Upper lobe of right lung (tissue), 1 donor: Measurements from ENCODE around the gene BBS2. TPM values are rescaled to one million over a fixed set of nuclear protein-coding genes. Genes with fewer than 3 reads are reported as not detected.

ENCODE experiments used
- ATAC-seq: fragments of 200-7000 bp; cut with Tn5 transposase; one replicate; pipeline ENCODE4 v1.9.1; 2020; ENCODE audit warnings: mild to moderate bottlenecking, moderate library complexity
- DNase-seq: peaks from one replicate; pipeline ENCODE4 v3.0.0-alpha.2; 2020
- H3K27ac ChIP-seq: fragments of 200-600 bp; one replicate; pipeline ENCODE4 v1.8.0; 2022
- H3K27me3 ChIP-seq: fragments of 200-600 bp; one replicate; pipeline ENCODE4 v1.8.0; 2022; ENCODE audit warnings: mild to moderate bottlenecking
- H3K36me3 ChIP-seq: fragments of 200-600 bp; one replicate; pipeline ENCODE4 v1.8.0; 2022
- H3K4me1 ChIP-seq: fragments of 200-600 bp; one replicate; pipeline ENCODE4 v1.8.0; 2022
- H3K4me3 ChIP-seq: fragments of 200-600 bp; one replicate; pipeline ENCODE4 v1.8.0; 2022; ENCODE audit warnings: mild to moderate bottlenecking
- H3K9me3 ChIP-seq: fragments of 200-600 bp; one replicate; pipeline ENCODE4 v1.8.0; 2022
- CTCF ChIP-seq: fragments of 200-600 bp; IDR thresholded peaks from one replicate; pipeline ENCODE4 v1.8.0; 2022; ENCODE audit warnings: antibody characterized with exemption
- intact Hi-C: fragments of 100-400 bp; cut with DNase I; formaldehyde crosslinking; loops from one replicate; pipeline ENCODE4 v1.11.0; 2022
- total RNA-seq: library from RNA; stranded (reverse); fragmentation: NEBNext Ultra II Directional; extraction: Animal tissue kit (Norgen Biotek cat#: 25700); gene quantifications from one replicate; pipeline ENCODE4 v1.2.1, GENCODE V29; 2021
- donor health status: DM: no; HTN: yes; CAD: no; lungs with severe emphysema.

BBS2 gene
- total RNA-seq, 1 donor from 2014 or later: 29.5 TPM

- Histone ChIP-seq H3K36me3 (no peaks in the 10 kb centered on the region), H3K27me3 (no peaks in the 10 kb centered on the region), H3K9me3 (no peaks in the 10 kb centered on the region), H3K27ac (no peak overlapping the region), H3K4me3 (no peak overlapping the region), H3K4me1 (peaks cover 22% of the 10 kb centered on the region)
- DNase-seq: no peak
- TF ChIP-seq CTCF: no peak
- ATAC-seq: no peak
- intact Hi-C loops: no loop called here
These were observed 2.6 kb downstream of the BBS2 start for GRCh38 chr16:56517206-56517605.

DNA sequence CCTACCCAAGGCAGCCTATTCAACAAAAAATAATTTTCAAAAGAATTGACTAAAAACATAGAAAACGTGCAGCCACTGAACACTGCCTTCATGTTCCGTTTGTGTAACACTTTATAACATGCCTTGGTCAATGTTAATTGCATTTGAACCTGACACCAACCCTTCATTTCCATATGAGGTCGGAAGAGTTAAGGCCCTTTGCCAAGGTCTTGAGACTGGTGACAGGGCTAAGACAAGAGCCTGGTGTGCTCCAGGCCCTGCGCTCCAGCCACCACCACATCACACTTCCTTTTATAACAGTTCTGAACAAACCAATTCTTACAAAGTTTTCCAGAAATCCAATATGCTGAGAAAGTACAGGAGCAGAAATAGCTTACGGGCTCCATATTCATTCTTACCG lies 4.2 kb downstream of the BBS2 start:
- intact Hi-C loops: no loop called here
- no peak overlapping the region for H3K4me3 ChIP-seq

DNA sequence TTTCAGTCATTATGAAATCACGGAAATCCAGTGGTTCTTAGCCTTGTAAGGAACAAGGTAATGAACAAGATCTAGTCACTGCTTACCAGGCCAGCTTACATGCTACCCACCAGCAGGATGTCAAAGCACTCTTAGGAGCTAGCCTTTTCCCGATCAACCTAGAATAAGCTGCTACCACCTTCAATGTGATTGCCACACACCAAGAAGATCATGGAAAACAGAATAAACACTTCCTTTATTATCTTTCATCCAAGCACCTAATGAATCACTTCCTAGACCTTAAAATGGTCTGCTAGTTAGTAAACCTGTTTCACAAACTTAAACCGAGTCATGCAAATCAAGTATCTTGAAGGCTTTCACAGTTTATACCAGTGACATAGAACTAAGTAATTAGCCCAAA lies 5.0 kb downstream of the BBS2 start:
- no peak for TF ChIP-seq CTCF
- DNase-seq (no peak), ATAC-seq (no peak)
- Histone ChIP-seq H3K27ac (no peak overlapping the region), H3K4me1 (peaks cover 18% of the 10 kb centered on the region), H3K9me3 (no peaks in the 10 kb centered on the region), H3K4me3 (no peak overlapping the region), H3K36me3 (peaks cover 5% of the 10 kb centered on the region), H3K27me3 (no peaks in the 10 kb centered on the region)
- intact Hi-C loops: no loop called here

More for the DNA sequence above, 4.2 kb downstream of the BBS2 start:
- H3K27me3 ChIP-seq: no peaks in the 10 kb centered on the region
- DNase-seq (no peak), ATAC-seq (no peak)
- no peak for TF ChIP-seq CTCF
- no peak overlapping the region for H3K27ac ChIP-seq
- no peaks in the 10 kb centered on the region for H3K36me3 ChIP-seq
- peaks cover 22% of the 10 kb centered on the region for H3K4me1 ChIP-seq
- no peaks in the 10 kb centered on the region for H3K9me3 ChIP-seq

- no peaks in the 10 kb centered on the region for H3K27me3 ChIP-seq
- intact Hi-C loops: no loop called here
- ATAC-seq (peak; percentile 91), DNase-seq (no peak)
- H3K4me3 ChIP-seq: no peak overlapping the region
- peak; percentile 66 for TF ChIP-seq CTCF
- H3K36me3 ChIP-seq: peaks cover 14% of the 10 kb centered on the region
- H3K4me1 ChIP-seq: peaks cover 16% of the 10 kb centered on the region
- H3K9me3 ChIP-seq: no peaks in the 10 kb centered on the region
- no peak overlapping the region for H3K27ac ChIP-seq
These were observed 5.9 kb downstream of the BBS2 start for GRCh38 chr16:56513972-56514371.

DNA sequence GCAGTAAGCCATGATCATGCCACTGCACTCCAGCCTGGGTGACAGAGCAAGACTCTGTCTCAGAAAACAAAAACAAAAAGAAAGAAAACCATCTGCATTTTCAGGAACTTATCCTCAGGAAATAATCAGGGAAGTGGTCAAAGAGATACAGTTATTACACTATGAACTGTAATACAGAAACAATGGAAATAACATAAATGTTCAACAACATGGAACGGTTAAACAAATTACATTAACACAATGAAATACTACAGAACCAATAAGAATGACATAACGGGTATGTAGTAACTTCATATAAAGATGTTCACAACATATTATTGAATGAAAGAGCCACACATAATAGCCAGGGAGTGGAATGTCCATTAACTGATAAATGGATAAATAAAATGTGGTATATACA lies 6.7 kb downstream of the BBS2 start:
- intact Hi-C loops: no loop called here

More for the DNA sequence above, 6.7 kb downstream of the BBS2 start:
- DNase-seq: no peak
- H3K27ac ChIP-seq: no peak overlapping the region
- no peak for TF ChIP-seq CTCF
- H3K4me1 ChIP-seq: peaks cover 9% of the 10 kb centered on the region
- ATAC-seq: no peak
- no peaks in the 10 kb centered on the region for H3K27me3 ChIP-seq
- H3K36me3 ChIP-seq: peaks cover 22% of the 10 kb centered on the region
- H3K9me3 ChIP-seq: no peaks in the 10 kb centered on the region
- no peak overlapping the region for H3K4me3 ChIP-seq
